HepG2 (cell line): ENCODE data around the gene PSMA7. TPM values are rescaled to one million over a fixed set of nuclear protein-coding genes. Genes with fewer than 3 reads are reported as not detected.

ENCODE experiments used
- GATA4 ChIP-seq: sonication (generic); IDR thresholded peaks from 2 replicates; pipeline ENCODE4 v1.6.1; 2016; ENCODE audit warnings: antibody characterized with exemption, low read depth, borderline replicate concordance
- KLF16 ChIP-seq, 2 experiments: sonication (generic) in 1 of 2; formaldehyde crosslinking in 1 of 2; IDR thresholded peaks; 2 replicates each; pipeline versions ENCODE4 v1.6.1 to v1.8.0; 2016 to 2023; ENCODE audit warnings: missing genetic modification reagents in 2 of 2, missing compliant biosample characterization in 1 of 2
- MNT ChIP-seq: fragments of 450-650 bp; IDR thresholded peaks from 2 replicates; pipeline ENCODE4 v1.6.1; 2016
- POGZ ChIP-seq: sonication (generic); formaldehyde crosslinking; IDR thresholded peaks from 2 replicates; pipeline ENCODE4 v1.4.0; 2020; ENCODE audit warnings: mild to moderate bottlenecking, missing genetic modification reagents
- RORA ChIP-seq: sonication (generic); formaldehyde crosslinking; IDR thresholded peaks from 2 replicates; pipeline ENCODE4 v1.5.0; 2020; ENCODE audit warnings: mild to moderate bottlenecking, missing genetic modification reagents, moderate library complexity
- SSRP1 ChIP-seq: IDR thresholded peaks from 2 replicates; pipeline ENCODE4 v1.6.1; 2016; ENCODE audit warnings: control low read depth
- ZHX1 ChIP-seq: sonication (generic); formaldehyde crosslinking; IDR thresholded peaks from 2 replicates; pipeline ENCODE4 v1.8.1; 2022; ENCODE audit warnings: low read depth, mild to moderate bottlenecking, missing genetic modification reagents
- ZNF225 ChIP-seq: sonication (generic); formaldehyde crosslinking; IDR thresholded peaks from 2 replicates; pipeline ENCODE4 v1.4.0; 2020; ENCODE audit warnings: mild to moderate bottlenecking, missing genetic modification reagents
- ZNF567 ChIP-seq: sonication (generic); formaldehyde crosslinking; IDR thresholded peaks from 2 replicates; pipeline ENCODE4 v1.8.1; 2023; ENCODE audit warnings: mild to moderate bottlenecking, missing genetic modification reagents, borderline replicate concordance
- polyA plus RNA-seq, 8 experiments: library from polyadenylated mRNA; depleted of rRNA in 3 of 8; stranded (reverse) in 7 of 8; unstranded in 1 of 8; fragments of >200 nt; fragmentation: Illumina TruSeq in 4 of 8; extraction: Trizol in 4 of 8; gene quantifications; 2 replicates each; pipeline versions ENCODE4 v1.2.1 to v1.2.3, GENCODE V29; 2011 to 2016; ENCODE audit warnings: low read depth in 4 of 8, missing spikeins in 1 of 8, mixed read lengths in 1 of 8; ENCODE audit not compliant: insufficient read depth in 1 of 8
- total RNA-seq, 5 experiments: library from RNA; depleted of rRNA; stranded (reverse); fragments of >200 nt; fragmentation: Illumina TruSeq; extraction: Trizol; gene quantifications; 2 replicates each; pipeline ENCODE4 v1.2.3, GENCODE V29; 2016; ENCODE audit warnings: low read depth in 1 of 5
- TF ChIP-seq, protein P1 (sequence below): sonication (generic); formaldehyde crosslinking; IDR thresholded peaks from 2 replicates; pipeline ENCODE4 v1.5.1; 2020; ENCODE audit warnings: mild to moderate bottlenecking, missing genetic modification reagents, moderate library complexity
- TF ChIP-seq, protein P2 (sequence below): sonication (generic); formaldehyde crosslinking; IDR thresholded peaks from 2 replicates; pipeline ENCODE4 v1.4.0; 2020; ENCODE audit warnings: missing genetic modification reagents
- TF ChIP-seq, protein P3 (sequence below): sonication (generic); formaldehyde crosslinking; IDR thresholded peaks from 2 replicates; pipeline ENCODE4 v1.8.0; 2022; ENCODE audit warnings: mild to moderate bottlenecking, missing genetic modification reagents; ENCODE audit not compliant: insufficient replicate concordance

Gene PSMA7
- total and polyA plus RNA-seq, 2 of the 13 experiments (the other 11 are each of a cell fraction or from before 2014, with no cell fraction given), result 531 to 631 TPM

GRCh38 chr20:62143957-62144825, 997 bp upstream of the PSMA7 start (continued):
- TF ChIP-seq, protein P1, sequence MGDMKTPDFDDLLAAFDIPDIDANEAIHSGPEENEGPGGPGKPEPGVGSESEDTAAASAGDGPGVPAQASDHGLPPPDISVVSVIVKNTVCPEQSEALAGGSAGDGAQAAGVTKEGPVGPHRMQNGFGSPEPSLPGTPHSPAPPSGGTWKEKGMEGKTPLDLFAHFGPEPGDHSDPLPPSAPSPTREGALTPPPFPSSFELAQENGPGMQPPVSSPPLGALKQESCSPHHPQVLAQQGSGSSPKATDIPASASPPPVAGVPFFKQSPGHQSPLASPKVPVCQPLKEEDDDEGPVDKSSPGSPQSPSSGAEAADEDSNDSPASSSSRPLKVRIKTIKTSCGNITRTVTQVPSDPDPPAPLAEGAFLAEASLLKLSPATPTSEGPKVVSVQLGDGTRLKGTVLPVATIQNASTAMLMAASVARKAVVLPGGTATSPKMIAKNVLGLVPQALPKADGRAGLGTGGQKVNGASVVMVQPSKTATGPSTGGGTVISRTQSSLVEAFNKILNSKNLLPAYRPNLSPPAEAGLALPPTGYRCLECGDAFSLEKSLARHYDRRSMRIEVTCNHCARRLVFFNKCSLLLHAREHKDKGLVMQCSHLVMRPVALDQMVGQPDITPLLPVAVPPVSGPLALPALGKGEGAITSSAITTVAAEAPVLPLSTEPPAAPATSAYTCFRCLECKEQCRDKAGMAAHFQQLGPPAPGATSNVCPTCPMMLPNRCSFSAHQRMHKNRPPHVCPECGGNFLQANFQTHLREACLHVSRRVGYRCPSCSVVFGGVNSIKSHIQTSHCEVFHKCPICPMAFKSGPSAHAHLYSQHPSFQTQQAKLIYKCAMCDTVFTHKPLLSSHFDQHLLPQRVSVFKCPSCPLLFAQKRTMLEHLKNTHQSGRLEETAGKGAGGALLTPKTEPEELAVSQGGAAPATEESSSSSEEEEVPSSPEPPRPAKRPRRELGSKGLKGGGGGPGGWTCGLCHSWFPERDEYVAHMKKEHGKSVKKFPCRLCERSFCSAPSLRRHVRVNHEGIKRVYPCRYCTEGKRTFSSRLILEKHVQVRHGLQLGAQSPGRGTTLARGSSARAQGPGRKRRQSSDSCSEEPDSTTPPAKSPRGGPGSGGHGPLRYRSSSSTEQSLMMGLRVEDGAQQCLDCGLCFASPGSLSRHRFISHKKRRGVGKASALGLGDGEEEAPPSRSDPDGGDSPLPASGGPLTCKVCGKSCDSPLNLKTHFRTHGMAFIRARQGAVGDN (CRISPR knock-in tag), result peak; percentile 89
- TF ChIP-seq ZNF567 (CRISPR knock-in tag) (peak; percentile 67; the same call in 1 of the 2 replicates), RORA (CRISPR knock-in tag) (no peak), POGZ (CRISPR knock-in tag) (no peak), SSRP1 (no peak), MNT (no peak), KLF16 (CRISPR knock-in tag; IDR thresholded peaks at IDR 0.05) (no peak), ZNF225 (CRISPR knock-in tag) (peak; percentile 85), ZHX1 (no peak), GATA4 (no peak)
- TF ChIP-seq, protein P2, sequence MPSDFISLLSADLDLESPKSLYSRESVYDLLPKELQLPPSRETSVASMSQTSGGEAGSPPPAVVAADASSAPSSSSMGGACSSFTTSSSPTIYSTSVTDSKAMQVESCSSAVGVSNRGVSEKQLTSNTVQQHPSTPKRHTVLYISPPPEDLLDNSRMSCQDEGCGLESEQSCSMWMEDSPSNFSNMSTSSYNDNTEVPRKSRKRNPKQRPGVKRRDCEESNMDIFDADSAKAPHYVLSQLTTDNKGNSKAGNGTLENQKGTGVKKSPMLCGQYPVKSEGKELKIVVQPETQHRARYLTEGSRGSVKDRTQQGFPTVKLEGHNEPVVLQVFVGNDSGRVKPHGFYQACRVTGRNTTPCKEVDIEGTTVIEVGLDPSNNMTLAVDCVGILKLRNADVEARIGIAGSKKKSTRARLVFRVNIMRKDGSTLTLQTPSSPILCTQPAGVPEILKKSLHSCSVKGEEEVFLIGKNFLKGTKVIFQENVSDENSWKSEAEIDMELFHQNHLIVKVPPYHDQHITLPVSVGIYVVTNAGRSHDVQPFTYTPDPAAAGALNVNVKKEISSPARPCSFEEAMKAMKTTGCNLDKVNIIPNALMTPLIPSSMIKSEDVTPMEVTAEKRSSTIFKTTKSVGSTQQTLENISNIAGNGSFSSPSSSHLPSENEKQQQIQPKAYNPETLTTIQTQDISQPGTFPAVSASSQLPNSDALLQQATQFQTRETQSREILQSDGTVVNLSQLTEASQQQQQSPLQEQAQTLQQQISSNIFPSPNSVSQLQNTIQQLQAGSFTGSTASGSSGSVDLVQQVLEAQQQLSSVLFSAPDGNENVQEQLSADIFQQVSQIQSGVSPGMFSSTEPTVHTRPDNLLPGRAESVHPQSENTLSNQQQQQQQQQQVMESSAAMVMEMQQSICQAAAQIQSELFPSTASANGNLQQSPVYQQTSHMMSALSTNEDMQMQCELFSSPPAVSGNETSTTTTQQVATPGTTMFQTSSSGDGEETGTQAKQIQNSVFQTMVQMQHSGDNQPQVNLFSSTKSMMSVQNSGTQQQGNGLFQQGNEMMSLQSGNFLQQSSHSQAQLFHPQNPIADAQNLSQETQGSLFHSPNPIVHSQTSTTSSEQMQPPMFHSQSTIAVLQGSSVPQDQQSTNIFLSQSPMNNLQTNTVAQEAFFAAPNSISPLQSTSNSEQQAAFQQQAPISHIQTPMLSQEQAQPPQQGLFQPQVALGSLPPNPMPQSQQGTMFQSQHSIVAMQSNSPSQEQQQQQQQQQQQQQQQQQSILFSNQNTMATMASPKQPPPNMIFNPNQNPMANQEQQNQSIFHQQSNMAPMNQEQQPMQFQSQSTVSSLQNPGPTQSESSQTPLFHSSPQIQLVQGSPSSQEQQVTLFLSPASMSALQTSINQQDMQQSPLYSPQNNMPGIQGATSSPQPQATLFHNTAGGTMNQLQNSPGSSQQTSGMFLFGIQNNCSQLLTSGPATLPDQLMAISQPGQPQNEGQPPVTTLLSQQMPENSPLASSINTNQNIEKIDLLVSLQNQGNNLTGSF, result no peak
- TF ChIP-seq, protein P3, sequence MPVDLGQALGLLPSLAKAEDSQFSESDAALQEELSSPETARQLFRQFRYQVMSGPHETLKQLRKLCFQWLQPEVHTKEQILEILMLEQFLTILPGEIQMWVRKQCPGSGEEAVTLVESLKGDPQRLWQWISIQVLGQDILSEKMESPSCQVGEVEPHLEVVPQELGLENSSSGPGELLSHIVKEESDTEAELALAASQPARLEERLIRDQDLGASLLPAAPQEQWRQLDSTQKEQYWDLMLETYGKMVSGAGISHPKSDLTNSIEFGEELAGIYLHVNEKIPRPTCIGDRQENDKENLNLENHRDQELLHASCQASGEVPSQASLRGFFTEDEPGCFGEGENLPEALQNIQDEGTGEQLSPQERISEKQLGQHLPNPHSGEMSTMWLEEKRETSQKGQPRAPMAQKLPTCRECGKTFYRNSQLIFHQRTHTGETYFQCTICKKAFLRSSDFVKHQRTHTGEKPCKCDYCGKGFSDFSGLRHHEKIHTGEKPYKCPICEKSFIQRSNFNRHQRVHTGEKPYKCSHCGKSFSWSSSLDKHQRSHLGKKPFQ (CRISPR knock-in tag), result no peak
